Measurements from ENCODE around the gene ERFE. TPM values are rescaled to one million over a fixed set of nuclear protein-coding genes. Genes with fewer than 3 reads are reported as not detected.

Gene ERFE
- total and polyA plus RNA-seq, 2 of the 13 experiments (the other 11 are each of a cell fraction or from before 2014, with no cell fraction given), result 0.09 TPM; not detected in 1

DNA sequence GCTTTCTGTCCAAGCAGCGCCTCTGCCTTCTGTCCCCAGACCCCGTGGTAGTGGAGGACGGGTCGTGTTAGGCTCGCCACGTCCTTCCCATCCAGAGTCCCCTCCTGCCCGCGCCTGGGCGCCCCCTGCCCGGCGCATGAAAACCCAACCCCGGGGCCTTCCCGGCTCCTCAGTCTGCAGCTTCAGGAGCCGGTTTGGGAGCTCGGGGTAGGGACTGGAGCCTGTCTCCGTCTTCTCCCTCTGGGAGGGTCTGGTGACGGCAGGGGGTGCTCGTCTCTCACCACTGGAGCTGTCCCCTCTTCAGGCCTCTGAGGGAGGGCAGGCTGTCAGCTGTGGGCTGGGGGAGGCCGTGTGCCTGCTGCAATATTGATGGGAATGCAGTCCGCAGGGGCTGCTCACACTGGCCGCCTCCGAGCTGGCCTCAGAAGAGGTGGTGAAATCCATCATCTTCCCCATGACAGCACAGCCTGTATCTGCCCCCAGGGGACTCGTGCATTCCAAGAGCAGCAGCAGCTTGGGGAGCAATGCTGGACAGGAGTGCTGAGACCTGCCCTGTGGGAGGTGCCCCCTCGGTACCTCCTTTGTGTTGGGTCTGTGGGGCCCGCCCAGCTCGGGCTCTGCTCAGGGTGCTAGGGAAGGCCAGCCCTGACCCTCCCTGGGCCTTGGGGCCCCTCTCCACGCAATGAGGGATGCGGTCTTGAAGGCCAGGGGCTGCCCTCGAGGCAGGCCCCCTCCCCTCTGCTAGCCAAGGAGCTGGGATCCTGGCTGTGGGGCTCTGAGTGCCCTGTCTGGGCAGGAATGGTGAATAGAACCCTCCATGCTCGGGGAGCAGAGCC is 38.1 kb upstream of the ERFE start (continued):
- TF ChIP-seq ATF4 (CRISPR knock-in tag; IDR thresholded peaks at IDR 0.05), result no peak
- TF ChIP-seq MAF1 (CRISPR knock-in tag; IDR thresholded peaks at IDR 0.05; ENCODE audit: borderline replicate concordance), result no peak
- TF ChIP-seq RAD21 (CRISPR knock-in tag; IDR thresholded peaks at IDR 0.05), result peak; percentile 67
- no peak for TF ChIP-seq MBNL3 (CRISPR knock-in tag; conservative IDR thresholded peaks at IDR 0.05)
- TF ChIP-seq STAT5B (CRISPR knock-in tag; IDR thresholded peaks at IDR 0.05), result no peak
- TF ChIP-seq ZNF841 (CRISPR knock-in tag; IDR thresholded peaks at IDR 0.05; ENCODE audit: borderline replicate concordance), result no peak
- no peak for TF ChIP-seq SIN3A (IDR thresholded peaks at IDR 0.05; ENCODE audit: borderline replicate concordance, low read depth, low read length)
- no peak for TF ChIP-seq ZNF710 (CRISPR knock-in tag; IDR thresholded peaks at IDR 0.05; ENCODE audit: borderline replicate concordance)
- 0 out of 2 replicates have a peak, but pooled peaks have one; percentile 52 for TF ChIP-seq ARNT2 (CRISPR knock-in tag; IDR thresholded peaks at IDR 0.05; ENCODE audit: low read depth)
- TF ChIP-seq ZHX1 (CRISPR knock-in tag; IDR thresholded peaks at IDR 0.05; ENCODE audit: low read depth), result no peak
- no peak for TF ChIP-seq HNF4G (IDR thresholded peaks at IDR 0.05; ENCODE audit: borderline replicate concordance, low read depth, low read length)
- TF ChIP-seq HNF4G (CRISPR knock-in tag; IDR thresholded peaks at IDR 0.05; ENCODE audit: borderline replicate concordance, low read depth), result no peak

All from HepG2 (cell line).